ENCODE data around the gene SIRPA.

Gene SIRPA

GRCh38 chr20:1946442-1946761 is 51.2 kb downstream of the SIRPA start:
- no peak for TF ChIP-seq CTCF (IDR thresholded peaks at IDR 0.05; ENCODE audit: control insufficient read depth, insufficient read depth, low read depth, low read length, missing control alignments)
- H3K4me3 ChIP-seq (ENCODE audit: control insufficient read depth, low read depth, low read length) = no peak overlapping the region
- DNase-seq (ENCODE audit: low read depth) = no peak

GRCh38 chr20:1946762-1947534 is 51.7 kb downstream of the SIRPA start:
- DNase-seq (ENCODE audit: low read depth) = no peak
- no peak overlapping the region for H3K4me3 ChIP-seq (ENCODE audit: control insufficient read depth, low read depth, low read length)
- no peak for TF ChIP-seq CTCF (IDR thresholded peaks at IDR 0.05; ENCODE audit: control insufficient read depth, insufficient read depth, low read depth, low read length, missing control alignments)

- TF ChIP-seq CTCF (IDR thresholded peaks at IDR 0.05; ENCODE audit: control insufficient read depth, insufficient read depth, low read depth, low read length, missing control alignments) = no peak
- no peak for DNase-seq (ENCODE audit: low read depth)
- no peak overlapping the region for H3K4me3 ChIP-seq (ENCODE audit: control insufficient read depth, low read depth, low read length)
Measured at GRCh38 chr20:1947535-1947846, 52.3 kb downstream of the SIRPA start.

- no peak for DNase-seq (ENCODE audit: low read depth)
Measured at GRCh38 chr20:1949347-1950100, 54.3 kb downstream of the SIRPA start.

GRCh38 chr20:1950836-1951235 is 55.6 kb downstream of the SIRPA start:
- DNase-seq (ENCODE audit: low read depth) = no peak
- no peak overlapping the region for H3K4me3 ChIP-seq (ENCODE audit: control insufficient read depth, low read depth, low read length)
- TF ChIP-seq CTCF (IDR thresholded peaks at IDR 0.05; ENCODE audit: control insufficient read depth, insufficient read depth, low read depth, low read length, missing control alignments) = no peak

More at GRCh38 chr20:1949347-1950100, 54.3 kb downstream of the SIRPA start:
- no peak overlapping the region for H3K4me3 ChIP-seq (ENCODE audit: control insufficient read depth, low read depth, low read length)
- TF ChIP-seq CTCF (IDR thresholded peaks at IDR 0.05; ENCODE audit: control insufficient read depth, insufficient read depth, low read depth, low read length, missing control alignments) = no peak

- no peak for TF ChIP-seq CTCF (IDR thresholded peaks at IDR 0.05; ENCODE audit: control insufficient read depth, insufficient read depth, low read depth, low read length, missing control alignments)
- H3K4me3 ChIP-seq (ENCODE audit: control insufficient read depth, low read depth, low read length) = no peak overlapping the region
- DNase-seq (ENCODE audit: low read depth) = no peak
Measured at GRCh38 chr20:1951436-1952115, 56.4 kb downstream of the SIRPA start.
